Heart left ventricle (tissue), 13 donors: Measurements from ENCODE around the gene SDF2L1.

Experiments
- CTCF ChIP-seq, 12 donors: fragments of 200-600 bp; sonication (generic) in 4 of 12; IDR thresholded peaks; one replicate each; pipeline versions ENCODE4 v1.5.0 to v1.8.0; 2018 to 2022; ENCODE audit warnings: antibody characterized with exemption in 12 of 12, mild to moderate bottlenecking in 5 of 12
- POLR2A ChIP-seq, 2 donors: fragments of 450-650 bp; IDR thresholded peaks; one replicate each; pipeline ENCODE4 v1.6.1; 2017; ENCODE audit warnings: antibody characterized with exemption in 2 of 2, mild to moderate bottlenecking in 2 of 2, moderate library complexity in 2 of 2
- donor health status: ischemic (EF 13 %, LVEDD 7.1; RV severe dilation, severe dysfunction).
- donor health status: DM: no; HTN: yes; CAD: no.
- donor health status: DM: no; HTN: no; CAD: no.
- donor health status: ischemic (EF 25% LVEDD 6.9; RV normal size, moderate dysfunction).
- donor health status: ischemic (EF 25% LVEDD 5.7; RV mildly dilated, moderate dysfunction).
- donor health status: ischemic (EF 35%, LVEDD 5.7; RV mildly dilated, moderate dysfunction).
- donor health status: nonischemic (EF 11% LVEDD 7.7; RV severe dilation, severe dysfunction).
- donor health status: DM: yes; HTN: yes; CAD: no.
- donor health status: PGD.
- donor health status: ischemic (EF 29% LVEDD 5.4; RV normal size, mild dysfunction).
- donor health status: nonischemic (EF 23%, LVEDD 6.1; RV moderate dilation, normal function).

GRCh38 chr22:21643533-21644357, 1.6 kb downstream of the SDF2L1 start:
- TF ChIP-seq CTCF (IDR thresholded peaks at IDR 0.05) (no peak), POLR2A (IDR thresholded peaks at IDR 0.05) (no peak)
